ENCODE data around the gene HSD11B1. TPM values are rescaled to one million over a fixed set of nuclear protein-coding genes. Genes with fewer than 3 reads are reported as not detected.

The HSD11B1 gene
- total and polyA plus RNA-seq, 2 donors = 1.2 to 12.5 TPM

DNA sequence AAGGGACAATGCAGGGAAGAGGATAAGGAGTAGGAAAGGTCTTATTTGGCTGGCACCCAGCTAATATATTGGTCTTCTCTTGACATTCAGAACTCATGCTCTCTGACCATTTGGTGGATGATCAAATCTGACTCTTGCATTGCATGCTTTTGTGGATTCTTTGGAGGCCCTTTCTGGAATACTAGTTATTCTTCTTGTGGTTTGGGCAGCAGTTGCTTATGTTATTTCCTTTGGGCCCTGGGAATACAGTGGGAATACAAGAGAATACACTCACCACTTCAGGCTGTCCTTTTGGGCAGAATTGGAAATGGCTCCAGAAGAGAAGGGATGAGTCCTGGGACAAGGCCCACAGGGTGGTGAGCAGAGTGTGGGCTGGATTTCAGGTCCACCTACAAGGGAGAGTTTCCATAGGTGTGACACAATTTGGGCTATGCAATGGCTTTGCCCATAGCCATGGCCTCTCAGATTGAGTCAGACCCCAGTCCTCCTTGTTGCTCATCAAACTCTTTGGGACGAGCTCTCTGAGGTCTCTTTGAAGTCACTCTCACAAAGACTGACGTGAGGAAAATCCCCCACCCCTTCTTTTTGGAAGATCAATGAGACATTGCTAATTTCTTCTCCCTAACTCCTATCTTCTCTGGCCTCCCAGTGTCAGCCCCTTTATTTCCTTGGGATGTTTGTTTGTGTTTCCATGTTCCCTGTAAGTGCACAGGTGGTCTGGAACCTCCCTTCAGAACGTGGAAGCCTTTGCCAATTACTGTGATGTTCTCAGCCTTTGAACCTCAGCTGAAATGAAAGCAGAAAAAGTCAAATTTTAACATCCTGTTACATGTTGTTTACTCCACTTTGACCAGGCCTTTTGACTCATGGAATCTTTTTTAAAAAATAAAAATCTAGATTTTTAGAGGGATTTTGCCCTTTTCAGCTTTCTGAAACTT lies 19.4 kb downstream of the HSD11B1 start:
- no peak overlapping the region for H3K27ac ChIP-seq (ENCODE audit: low read depth)
- 76% methylated on average over 3 of the region's 3 CpGs for WGBS
- H3K4me1 ChIP-seq (ENCODE audit: insufficient read depth) = no peaks in the 10 kb centered on the region
- H3K36me3 ChIP-seq (ENCODE audit: insufficient read depth) = no peaks in the 10 kb centered on the region
- H3K4me3 ChIP-seq (ENCODE audit: low read depth, low read length) = no peak overlapping the region
- DNase-seq (ENCODE audit: extremely low spot score) = no peak

DNA sequence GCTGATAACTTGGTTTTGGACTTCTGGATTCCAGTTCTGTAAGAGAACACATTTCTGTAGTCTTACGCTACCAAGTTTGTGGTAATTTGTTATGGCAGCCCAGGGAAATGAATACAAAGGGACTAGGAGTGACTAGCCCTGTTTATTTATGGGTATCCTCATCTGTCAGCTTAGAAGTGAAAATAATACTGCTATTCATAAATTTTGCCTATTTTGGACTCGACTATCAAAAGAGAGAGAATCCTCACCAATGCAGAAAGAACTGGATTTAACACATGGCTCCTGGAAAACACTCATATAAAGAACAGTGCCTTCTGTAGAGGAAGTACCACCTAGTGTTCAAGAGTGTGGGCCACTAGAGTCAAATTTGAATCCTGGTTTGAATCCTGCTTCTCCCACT lies 22.6 kb downstream of the HSD11B1 start:
- H3K4me3 ChIP-seq (ENCODE audit: low read depth, low read length) = no peak overlapping the region
- 91% methylated on average over 2 of the region's 2 CpGs for WGBS
- no peak overlapping the region for H3K27ac ChIP-seq (ENCODE audit: low read depth)
- no peak for DNase-seq (ENCODE audit: extremely low spot score)
- no peaks in the 10 kb centered on the region for H3K36me3 ChIP-seq (ENCODE audit: insufficient read depth)
- H3K4me1 ChIP-seq (ENCODE audit: insufficient read depth) = no peaks in the 10 kb centered on the region

DNA sequence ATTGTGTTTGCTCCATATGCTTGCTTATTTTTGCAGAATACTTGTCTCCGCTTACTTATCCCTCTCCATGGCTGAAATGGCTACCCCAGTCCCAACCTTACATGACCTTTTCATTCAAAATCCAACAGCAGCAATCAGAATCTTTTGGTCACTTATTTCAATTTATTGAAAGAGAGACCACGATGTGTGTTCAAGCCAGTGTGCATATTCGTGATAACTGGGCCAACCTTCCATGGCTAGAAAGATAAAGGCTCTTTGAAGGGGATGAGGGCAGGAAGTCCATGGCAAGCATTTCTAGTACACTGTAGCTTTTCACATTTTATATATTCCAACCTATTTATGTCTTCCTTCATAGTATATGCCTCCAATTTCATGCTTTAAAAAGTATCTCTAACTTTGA lies 23.1 kb downstream of the HSD11B1 start:
- Histone ChIP-seq H3K36me3 (ENCODE audit: insufficient read depth) (no peaks in the 10 kb centered on the region), H3K4me1 (ENCODE audit: insufficient read depth) (no peaks in the 10 kb centered on the region), H3K4me3 (ENCODE audit: low read depth, low read length) (no peak overlapping the region), H3K27ac (ENCODE audit: low read depth) (no peak overlapping the region)
- WGBS = 82% methylated on average over 3 of the region's 3 CpGs
- DNase-seq (ENCODE audit: extremely low spot score) = no peak

DNA sequence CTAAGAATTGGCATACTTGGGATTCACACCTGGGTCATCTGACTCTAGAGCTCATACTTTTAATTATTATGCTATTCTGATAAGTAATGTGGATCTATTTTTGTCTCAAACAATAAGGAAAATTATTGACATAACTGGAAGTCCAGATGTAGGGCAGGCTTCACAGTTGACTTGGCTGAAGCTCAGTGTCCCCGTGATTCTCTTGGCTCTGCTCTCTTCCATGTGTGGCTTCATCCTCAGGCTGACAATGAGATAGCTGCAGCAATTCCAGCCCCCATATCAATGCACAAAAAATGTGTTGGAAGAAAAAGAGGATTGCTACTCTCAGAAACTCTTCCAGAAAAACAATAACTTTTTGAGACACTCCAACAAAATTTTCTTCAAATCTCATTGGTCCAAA lies 23.8 kb downstream of the HSD11B1 start:
- 67% methylated on average over 1 of the region's 1 CpG for WGBS
- H3K4me1 ChIP-seq (ENCODE audit: insufficient read depth) = no peaks in the 10 kb centered on the region
- DNase-seq (ENCODE audit: extremely low spot score) = no peak
- no peak overlapping the region for H3K27ac ChIP-seq (ENCODE audit: low read depth)
- no peak overlapping the region for H3K4me3 ChIP-seq (ENCODE audit: low read depth, low read length)
- no peaks in the 10 kb centered on the region for H3K36me3 ChIP-seq (ENCODE audit: insufficient read depth)

DNA sequence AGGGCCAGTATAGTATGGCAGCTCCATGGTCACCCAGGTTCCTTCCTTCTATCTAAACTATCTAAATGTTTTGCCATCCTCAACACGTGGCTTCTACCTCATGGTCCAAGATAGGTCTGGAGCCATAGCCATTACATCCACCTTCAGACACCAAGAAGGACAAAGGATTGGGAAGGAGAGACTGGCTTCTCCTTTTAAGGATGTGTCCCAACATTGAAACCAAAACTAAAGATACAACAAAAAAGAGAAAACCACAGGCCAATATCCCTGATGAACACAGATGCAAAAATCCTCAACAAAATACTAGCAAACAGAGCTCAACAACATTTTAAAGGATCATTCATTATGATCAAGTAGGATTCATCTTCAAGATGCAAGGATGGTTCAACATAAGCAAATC lies 24.8 kb downstream of the HSD11B1 start:
- no peak overlapping the region for H3K4me3 ChIP-seq (ENCODE audit: low read depth, low read length)
- 72% methylated on average over 1 of the region's 1 CpG for WGBS
- H3K4me1 ChIP-seq (ENCODE audit: insufficient read depth) = no peaks in the 10 kb centered on the region
- no peaks in the 10 kb centered on the region for H3K36me3 ChIP-seq (ENCODE audit: insufficient read depth)
- no peak for DNase-seq (ENCODE audit: extremely low spot score)
- no peak overlapping the region for H3K27ac ChIP-seq (ENCODE audit: low read depth)

DNA sequence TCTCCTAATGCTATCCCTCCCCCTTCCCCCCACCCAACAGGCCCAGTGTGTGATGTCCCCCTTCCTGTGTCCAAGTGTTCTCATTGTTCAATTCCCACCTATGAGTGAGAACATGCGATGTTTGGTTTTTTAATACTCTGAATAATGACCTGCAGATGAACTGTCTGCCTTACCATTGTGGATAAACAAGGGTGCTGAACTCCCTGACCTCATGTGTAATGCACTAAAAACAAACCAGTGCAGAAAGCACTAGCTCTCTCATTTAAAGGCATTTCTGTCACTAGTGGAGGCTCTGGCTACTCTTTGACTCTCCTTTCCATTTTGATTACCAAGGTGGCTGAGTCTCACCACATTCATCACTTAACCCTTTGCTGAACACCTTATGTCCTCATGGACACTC lies 28.1 kb downstream of the HSD11B1 start:
- Histone ChIP-seq H3K4me1 (ENCODE audit: insufficient read depth) (no peaks in the 10 kb centered on the region), H3K4me3 (ENCODE audit: low read depth, low read length) (no peak overlapping the region), H3K36me3 (ENCODE audit: insufficient read depth) (no peaks in the 10 kb centered on the region), H3K27ac (ENCODE audit: low read depth) (no peak overlapping the region)
- 69% methylated on average over 1 of the region's 1 CpG for WGBS
- no peak for DNase-seq (ENCODE audit: extremely low spot score)

DNA sequence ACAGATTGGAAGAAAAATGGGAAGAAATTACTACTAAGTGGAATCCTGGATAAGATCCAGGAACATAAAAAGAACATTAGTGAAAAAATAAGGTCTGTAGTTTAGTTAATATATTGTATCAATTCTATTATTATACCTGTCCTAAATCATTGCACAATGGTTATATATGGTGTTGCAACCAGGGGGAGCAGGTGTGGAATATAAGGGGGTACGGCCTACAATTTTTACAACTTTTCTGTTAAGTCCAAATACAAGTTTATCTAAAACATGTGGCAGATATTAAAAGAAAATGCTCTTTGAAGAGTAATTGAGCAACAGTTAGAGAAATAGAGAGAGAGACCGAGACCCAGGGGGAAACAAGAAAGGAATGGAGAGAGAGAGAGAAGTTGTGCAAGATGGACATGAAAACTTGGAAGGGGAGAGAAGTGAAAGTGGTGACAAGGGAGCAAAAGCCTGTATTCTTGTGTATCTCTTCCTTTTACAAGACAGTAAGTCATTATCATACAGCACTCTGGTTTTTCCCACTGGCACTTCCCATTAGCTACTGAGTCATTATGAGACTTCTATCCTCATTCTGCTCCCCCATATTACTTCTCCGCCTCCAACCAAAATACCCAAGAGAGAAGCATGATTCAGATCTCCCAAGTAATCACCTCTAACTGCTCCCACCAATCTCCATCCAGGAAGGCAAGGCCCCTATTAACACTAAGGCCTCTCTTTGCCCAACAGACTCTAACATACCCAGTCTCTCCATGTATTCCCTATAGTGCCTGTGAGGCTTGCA lies 29.0 kb downstream of the HSD11B1 start:
- no peak for DNase-seq (ENCODE audit: extremely low spot score)
- Histone ChIP-seq H3K4me1 (ENCODE audit: insufficient read depth) (no peaks in the 10 kb centered on the region), H3K4me3 (ENCODE audit: low read depth, low read length) (no peak overlapping the region), H3K27ac (ENCODE audit: low read depth) (no peak overlapping the region), H3K36me3 (ENCODE audit: insufficient read depth) (no peaks in the 10 kb centered on the region)
- 87% methylated on average over 3 of the region's 3 CpGs for WGBS

DNA sequence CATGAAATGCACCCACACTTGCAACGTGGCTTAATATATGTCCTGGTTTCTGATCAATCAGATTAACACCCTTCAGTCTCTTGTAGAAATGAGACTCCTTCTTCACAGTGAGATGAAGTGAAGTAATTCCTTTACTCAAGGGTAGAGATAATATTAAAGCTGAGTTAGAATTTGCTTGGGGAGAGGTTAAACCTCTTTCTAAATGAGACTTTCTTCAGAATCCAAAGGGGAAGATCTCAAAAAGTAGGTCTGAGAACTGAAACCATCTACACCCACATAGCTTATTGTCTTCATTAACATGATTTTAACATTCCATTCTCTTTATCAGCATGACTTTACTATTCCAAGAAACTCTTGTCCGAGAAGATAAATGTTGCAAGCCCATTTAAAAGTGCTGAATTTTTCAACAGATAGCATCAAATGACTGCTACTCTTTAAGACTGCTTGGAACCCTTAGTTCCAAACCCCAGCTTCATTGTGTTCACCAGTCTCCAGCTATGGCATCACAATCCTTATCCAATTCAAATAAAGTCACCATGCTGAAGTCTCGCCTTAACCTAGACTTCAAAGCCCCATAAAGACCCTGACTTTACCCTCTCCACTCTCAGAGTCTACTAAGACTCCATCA lies 32.0 kb downstream of the HSD11B1 start:
- Histone ChIP-seq H3K4me3 (ENCODE audit: low read depth, low read length) (no peak overlapping the region), H3K27ac (ENCODE audit: low read depth) (no peak overlapping the region), H3K36me3 (ENCODE audit: insufficient read depth) (no peaks in the 10 kb centered on the region), H3K4me1 (ENCODE audit: insufficient read depth) (no peaks in the 10 kb centered on the region)
- DNase-seq (ENCODE audit: extremely low spot score) = no peak
- WGBS = 67% methylated on average over 3 of the region's 3 CpGs

DNA sequence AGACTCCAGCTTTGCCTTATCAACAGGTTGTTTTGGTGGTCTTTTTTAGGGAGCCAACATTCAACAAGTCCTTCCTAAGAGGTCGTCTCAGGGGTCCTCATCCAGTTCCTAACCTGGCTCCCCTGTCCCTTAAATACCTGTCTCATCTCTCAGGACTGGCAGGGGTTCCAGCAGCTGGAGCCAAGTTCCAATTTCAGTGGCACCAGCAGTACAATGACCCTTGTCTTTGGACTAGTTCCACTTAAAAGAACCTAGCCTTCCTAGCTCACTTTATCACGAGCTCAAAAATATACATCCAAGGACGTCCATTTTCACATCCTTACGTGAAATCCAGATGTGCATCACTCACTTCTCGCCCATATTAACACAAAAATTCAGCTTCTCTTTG lies 32.5 kb downstream of the HSD11B1 start:
- Histone ChIP-seq H3K27ac (ENCODE audit: low read depth) (no peak overlapping the region), H3K36me3 (ENCODE audit: insufficient read depth) (no peaks in the 10 kb centered on the region), H3K4me3 (ENCODE audit: low read depth, low read length) (no peak overlapping the region), H3K4me1 (ENCODE audit: insufficient read depth) (no peaks in the 10 kb centered on the region)
- WGBS = 90% methylated on average over 5 of the region's 5 CpGs
- DNase-seq (ENCODE audit: extremely low spot score) = no peak

DNA sequence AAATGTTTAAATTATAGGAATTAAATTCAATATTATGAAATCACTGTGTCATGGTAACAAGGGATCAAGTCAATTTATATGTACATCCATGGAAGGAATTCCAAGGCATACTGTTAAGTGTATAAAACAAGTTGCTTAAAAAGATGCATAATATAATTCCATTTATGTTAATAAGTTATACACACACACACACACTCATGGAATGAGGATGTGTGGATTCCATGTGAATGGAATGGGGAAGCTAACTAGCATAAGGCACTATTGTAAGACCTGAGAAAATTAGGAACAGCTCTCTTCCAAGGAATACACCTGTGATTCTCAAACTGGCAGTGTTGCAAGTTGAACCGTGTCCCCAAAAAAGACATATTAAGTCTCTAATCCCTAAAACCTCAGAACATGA lies 33.6 kb downstream of the HSD11B1 start:
- H3K27ac ChIP-seq (ENCODE audit: low read depth) = no peak overlapping the region
- no peak for DNase-seq (ENCODE audit: extremely low spot score)
- WGBS = 81% methylated on average over 1 of the region's 1 CpG
- H3K36me3 ChIP-seq (ENCODE audit: insufficient read depth) = no peaks in the 10 kb centered on the region
- no peaks in the 10 kb centered on the region for H3K4me1 ChIP-seq (ENCODE audit: insufficient read depth)
- no peak overlapping the region for H3K4me3 ChIP-seq (ENCODE audit: low read depth, low read length)

DNA sequence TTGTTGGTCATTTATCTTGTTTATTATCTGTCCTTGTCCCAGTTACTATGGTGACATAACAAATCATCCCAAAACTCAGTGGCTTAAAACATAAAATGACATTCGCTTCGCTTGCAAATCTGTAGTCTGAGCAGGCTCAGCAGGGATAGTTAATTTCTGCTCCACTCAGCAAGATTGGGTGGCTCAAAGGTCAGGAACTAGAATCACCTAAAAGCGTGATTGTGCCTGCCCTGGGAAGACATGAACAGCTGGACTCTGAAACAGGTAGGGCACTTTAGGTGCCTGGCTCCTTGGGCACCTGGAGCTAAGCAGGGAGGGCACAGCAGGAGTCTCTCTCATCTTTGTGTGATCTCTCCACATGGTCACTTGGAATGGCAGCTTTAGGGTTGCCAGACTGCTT lies 36.5 kb downstream of the HSD11B1 start:
- no peak overlapping the region for H3K27ac ChIP-seq (ENCODE audit: low read depth)
- 80% methylated on average over 3 of the region's 3 CpGs for WGBS
- no peak overlapping the region for H3K4me3 ChIP-seq (ENCODE audit: low read depth, low read length)
- H3K4me1 ChIP-seq (ENCODE audit: insufficient read depth) = no peaks in the 10 kb centered on the region
- DNase-seq (ENCODE audit: extremely low spot score) = no peak
- no peaks in the 10 kb centered on the region for H3K36me3 ChIP-seq (ENCODE audit: insufficient read depth)

DNA sequence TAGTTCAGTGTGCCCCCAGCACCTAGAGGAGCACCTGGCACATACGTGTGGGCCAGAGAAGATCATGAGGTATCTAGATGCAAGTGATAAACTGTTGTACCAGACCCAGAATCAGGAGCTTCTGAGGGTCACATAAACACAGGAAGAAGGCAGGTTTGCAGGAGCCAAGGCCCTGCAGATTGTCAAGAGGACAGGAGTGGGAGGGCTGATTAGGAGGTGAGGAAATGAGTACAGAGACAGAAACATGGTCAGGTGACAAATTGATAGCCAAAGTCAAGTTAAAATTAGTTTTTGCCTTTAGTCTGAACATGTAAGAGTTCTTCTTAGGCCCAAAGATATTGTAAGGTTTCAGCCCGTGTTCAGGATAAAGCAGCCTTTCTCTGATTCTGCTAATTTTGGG lies 37.2 kb downstream of the HSD11B1 start:
- DNase-seq (ENCODE audit: extremely low spot score) = no peak
- H3K4me1 ChIP-seq (ENCODE audit: insufficient read depth) = no peaks in the 10 kb centered on the region
- H3K36me3 ChIP-seq (ENCODE audit: insufficient read depth) = no peaks in the 10 kb centered on the region
- H3K27ac ChIP-seq (ENCODE audit: low read depth) = no peak overlapping the region
- no peak overlapping the region for H3K4me3 ChIP-seq (ENCODE audit: low read depth, low read length)
- WGBS = 61% methylated on average over 2 of the region's 2 CpGs

DNA sequence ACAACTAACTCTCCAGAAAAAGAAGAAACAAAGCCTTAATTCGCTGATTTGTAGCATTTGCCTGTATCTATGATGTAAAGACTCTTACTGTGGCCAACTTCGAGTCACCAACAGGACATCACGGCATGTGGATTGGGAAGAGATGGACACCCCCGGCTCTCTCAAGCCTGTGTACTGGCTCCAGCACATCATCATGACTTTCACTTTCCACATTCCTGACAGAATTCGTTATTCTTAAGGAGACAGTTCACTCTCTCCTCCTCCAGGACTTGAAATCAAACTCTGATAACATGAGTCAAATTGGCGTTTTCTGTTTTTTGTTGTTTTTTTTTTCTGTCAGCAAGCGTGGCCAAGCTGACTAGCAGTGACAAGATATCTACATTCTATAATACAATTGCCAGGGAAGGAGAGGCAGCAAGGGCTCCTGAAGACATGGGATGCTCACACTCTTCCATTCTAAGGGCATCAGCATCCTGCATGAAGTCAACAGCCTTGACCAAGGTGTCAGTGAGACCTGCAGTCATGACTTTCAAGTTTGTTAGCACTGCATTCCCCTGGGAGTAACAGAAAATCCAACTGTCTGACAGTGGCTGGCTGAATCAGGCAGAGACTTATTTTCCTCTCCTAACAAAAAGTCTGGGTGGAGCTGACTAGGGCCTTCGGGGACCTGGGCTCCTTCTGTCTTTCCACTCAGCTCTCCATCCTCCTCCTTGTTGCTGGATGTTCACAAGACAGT lies 37.9 kb downstream of the HSD11B1 start:
- H3K4me3 ChIP-seq (ENCODE audit: low read depth, low read length) = no peak overlapping the region
- 39% methylated on average over 8 of the region's 8 CpGs for WGBS
- no peak for DNase-seq (ENCODE audit: extremely low spot score)
- no peaks in the 10 kb centered on the region for H3K4me1 ChIP-seq (ENCODE audit: insufficient read depth)
- no peak overlapping the region for H3K27ac ChIP-seq (ENCODE audit: low read depth)
- no peaks in the 10 kb centered on the region for H3K36me3 ChIP-seq (ENCODE audit: insufficient read depth)
